Left lung (tissue), 10 donors: ENCODE measurements around the gene PAPPA2. TPM values are rescaled to one million over a fixed set of nuclear protein-coding genes. Genes with fewer than 3 reads are reported as not detected.

ENCODE experiments used
- ATAC-seq: fragments of 200-7000 bp; cut with Tn5 transposase; one replicate; pipeline ENCODE4 v1.9.1; 2020; ENCODE audit warnings: moderate library complexity
- DNase-seq, 4 donors: peaks; one replicate each; pipeline ENCODE4 v3.0.0-alpha.2; 2013 to 2020
- H3K27ac ChIP-seq, 2 donors: fragments of 200-600 bp; sonication (generic) in 1 of 2; one replicate each; pipeline versions ENCODE4 v1.5.0 to v1.8.0; 2020 to 2021
- H3K27me3 ChIP-seq, 2 donors: fragments of 200-600 bp; sonication (generic) in 1 of 2; one replicate each; pipeline versions ENCODE4 v1.5.0 to v1.8.0; 2020 to 2021
- H3K36me3 ChIP-seq, 2 donors: fragments of 200-600 bp; sonication (generic) in 1 of 2; one replicate each; pipeline versions ENCODE4 v1.5.0 to v1.8.0; 2020 to 2021
- H3K4me1 ChIP-seq, 2 donors: fragments of 200-600 bp; one replicate each; pipeline ENCODE4 v1.8.0; 2021
- H3K4me3 ChIP-seq, 2 donors: fragments of 200-600 bp; sonication (generic) in 1 of 2; one replicate each; pipeline versions ENCODE4 v1.5.0 to v1.8.0; 2020 to 2021; ENCODE audit warnings: mild to moderate bottlenecking in 1 of 2
- H3K9me3 ChIP-seq, 2 donors: fragments of 200-600 bp; sonication (generic) in 1 of 2; one replicate each; pipeline versions ENCODE4 v1.5.0 to v1.8.0; 2020 to 2021
- intact Hi-C, 2 donors: fragments of 100-400 bp; cut with DNase I; formaldehyde crosslinking; loops; one replicate each; pipeline versions ENCODE4 v1.11.2 to v1.14.2; 2022
- polyA plus RNA-seq, 6 donors: library from polyadenylated mRNA; unstranded; fragments of 120-200 nt; gene quantifications; one replicate each; pipeline ENCODE4 v1.2.1, GENCODE V29; 2013; ENCODE audit not compliant: insufficient read length in 6 of 6
- total RNA-seq, 2 donors: library from RNA; stranded (reverse); fragmentation: NEBNext Ultra II Directional; extraction: Animal tissue kit (Norgen Biotek cat#: 25700); gene quantifications; one replicate each; pipeline ENCODE4 v1.2.1, GENCODE V29; 2021
- TF ChIP-seq, protein P1 (sequence below), 2 donors: fragments of 200-600 bp; sonication (generic) in 1 of 2; IDR thresholded peaks; one replicate each; pipeline versions ENCODE4 v1.5.0 to v1.8.0; 2021; ENCODE audit warnings: antibody characterized with exemption in 2 of 2
- donor health status: DM: no; HTN: yes; CAD: no.
- donor health status: DM: no; HTN: no; CAD: no.

The PAPPA2 gene
- total and polyA plus RNA-seq, 8 donors = 0.09 to 0.68 (median 0.27) TPM

DNA sequence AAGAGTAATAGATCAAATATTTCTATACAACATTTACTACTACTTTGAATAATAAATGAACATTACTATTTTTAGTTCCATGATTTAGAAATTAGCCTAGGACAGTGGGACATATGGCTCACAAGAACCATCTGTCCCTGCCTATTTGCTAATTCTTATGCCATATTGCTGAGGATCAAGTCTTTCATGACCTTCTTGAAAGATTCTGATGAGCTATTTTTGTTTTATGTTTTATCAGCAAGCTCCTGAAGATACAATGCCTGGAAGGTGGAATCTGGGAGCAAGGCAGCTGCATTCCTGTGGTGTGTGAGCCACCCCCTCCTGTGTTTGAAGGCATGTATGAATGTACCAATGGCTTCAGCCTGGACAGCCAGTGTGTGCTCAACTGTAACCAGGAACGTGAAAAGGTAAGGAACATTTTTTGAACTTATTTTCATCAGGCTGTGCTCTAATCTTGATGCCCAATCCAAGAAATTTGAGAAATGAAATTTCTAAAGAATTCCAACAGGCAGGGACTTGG lies 326.7 kb downstream of the PAPPA2 start:
- intact Hi-C loops = no loop called here

GRCh38 chr1:176790786-176791185 lies 327.8 kb downstream of the PAPPA2 start:
- no peak for ATAC-seq
- intact Hi-C loops = no loop called here
- DNase-seq = no peak
- Histone ChIP-seq H3K9me3 (no peaks in the 10 kb centered on the region), H3K4me3 (no peak overlapping the region), H3K36me3 (no peaks in the 10 kb centered on the region), H3K27ac (no peak overlapping the region), H3K27me3 (no peaks in the 10 kb centered on the region), H3K4me1 (no peaks in the 10 kb centered on the region)
- TF ChIP-seq, protein P1, sequence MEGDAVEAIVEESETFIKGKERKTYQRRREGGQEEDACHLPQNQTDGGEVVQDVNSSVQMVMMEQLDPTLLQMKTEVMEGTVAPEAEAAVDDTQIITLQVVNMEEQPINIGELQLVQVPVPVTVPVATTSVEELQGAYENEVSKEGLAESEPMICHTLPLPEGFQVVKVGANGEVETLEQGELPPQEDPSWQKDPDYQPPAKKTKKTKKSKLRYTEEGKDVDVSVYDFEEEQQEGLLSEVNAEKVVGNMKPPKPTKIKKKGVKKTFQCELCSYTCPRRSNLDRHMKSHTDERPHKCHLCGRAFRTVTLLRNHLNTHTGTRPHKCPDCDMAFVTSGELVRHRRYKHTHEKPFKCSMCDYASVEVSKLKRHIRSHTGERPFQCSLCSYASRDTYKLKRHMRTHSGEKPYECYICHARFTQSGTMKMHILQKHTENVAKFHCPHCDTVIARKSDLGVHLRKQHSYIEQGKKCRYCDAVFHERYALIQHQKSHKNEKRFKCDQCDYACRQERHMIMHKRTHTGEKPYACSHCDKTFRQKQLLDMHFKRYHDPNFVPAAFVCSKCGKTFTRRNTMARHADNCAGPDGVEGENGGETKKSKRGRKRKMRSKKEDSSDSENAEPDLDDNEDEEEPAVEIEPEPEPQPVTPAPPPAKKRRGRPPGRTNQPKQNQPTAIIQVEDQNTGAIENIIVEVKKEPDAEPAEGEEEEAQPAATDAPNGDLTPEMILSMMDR (IDR thresholded peaks at IDR 0.05) = no peak

More for the DNA sequence above, 326.7 kb downstream of the PAPPA2 start:
- no peaks in the 10 kb centered on the region for H3K36me3 ChIP-seq
- no peak for ATAC-seq
- no peak overlapping the region for H3K4me3 ChIP-seq
- H3K4me1 ChIP-seq = no peaks in the 10 kb centered on the region
- no peaks in the 10 kb centered on the region for H3K27me3 ChIP-seq
- H3K9me3 ChIP-seq = no peaks in the 10 kb centered on the region
- TF ChIP-seq, protein P1 (IDR thresholded peaks at IDR 0.05) = no peak
- no peak overlapping the region for H3K27ac ChIP-seq
- no peak for DNase-seq

- Histone ChIP-seq H3K4me1 (no peaks in the 10 kb centered on the region), H3K9me3 (no peaks in the 10 kb centered on the region), H3K27me3 (no peaks in the 10 kb centered on the region), H3K4me3 (no peak overlapping the region), H3K27ac (no peak overlapping the region), H3K36me3 (no peaks in the 10 kb centered on the region)
- no peak for DNase-seq
- ATAC-seq = no peak
- intact Hi-C loops = no loop called here
- TF ChIP-seq, protein P1 (IDR thresholded peaks at IDR 0.05) = no peak
Observed at GRCh38 chr1:176791906-176792305, 328.9 kb downstream of the PAPPA2 start.

DNA sequence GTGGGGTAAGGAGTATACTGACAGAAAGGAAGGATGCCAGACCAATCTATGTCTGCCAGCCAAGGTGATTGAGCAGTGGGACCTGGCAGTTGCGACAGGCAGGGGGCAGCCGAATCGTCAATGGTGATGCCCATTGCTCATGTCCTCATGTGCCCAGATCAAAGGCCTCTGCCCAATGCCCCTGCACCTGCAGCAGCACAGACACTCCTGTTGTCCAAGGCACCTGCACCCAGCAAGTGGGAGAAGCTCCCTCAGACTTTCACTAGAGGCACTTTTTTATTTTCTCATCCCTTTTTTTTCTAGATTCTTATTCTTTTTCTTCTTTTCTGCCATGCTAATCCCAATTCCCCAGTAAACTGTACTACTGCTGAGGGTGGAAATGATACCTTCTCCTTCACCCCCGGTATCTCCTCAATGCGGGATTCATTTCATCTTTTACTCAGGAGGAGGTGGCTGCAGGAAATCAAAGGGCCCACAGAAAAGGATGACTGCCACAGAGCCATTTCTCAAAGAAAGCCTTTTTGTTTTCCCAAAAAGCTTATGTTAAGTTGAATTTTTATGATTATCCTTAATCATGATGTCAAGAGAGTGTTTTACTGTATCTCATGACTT lies 332.0 kb downstream of the PAPPA2 start:
- H3K4me1 ChIP-seq = no peaks in the 10 kb centered on the region
- DNase-seq = no peak
- ATAC-seq = no peak
- TF ChIP-seq, protein P1 (IDR thresholded peaks at IDR 0.05) = no peak
- H3K27ac ChIP-seq = no peak overlapping the region
- intact Hi-C loops = no loop called here
- no peaks in the 10 kb centered on the region for H3K9me3 ChIP-seq
- H3K4me3 ChIP-seq = no peak overlapping the region
- no peaks in the 10 kb centered on the region for H3K27me3 ChIP-seq
- H3K36me3 ChIP-seq = no peaks in the 10 kb centered on the region

- DNase-seq (no peak), ATAC-seq (no peak)
- Histone ChIP-seq H3K4me3 (no peak overlapping the region), H3K4me1 (no peaks in the 10 kb centered on the region), H3K36me3 (no peaks in the 10 kb centered on the region), H3K27me3 (no peaks in the 10 kb centered on the region), H3K9me3 (no peaks in the 10 kb centered on the region), H3K27ac (no peak overlapping the region)
- TF ChIP-seq, protein P1 (IDR thresholded peaks at IDR 0.05) = no peak
- intact Hi-C loops = no loop called here
Observed at GRCh38 chr1:176795929-176796328, 333.0 kb downstream of the PAPPA2 start.
